ENCODE results near the gene ADO. TPM values are rescaled to one million over a fixed set of nuclear protein-coding genes. Genes with fewer than 3 reads are reported as not detected.
A peak's percentile ranks its signal among the peaks of the same experiment; 100 is the strongest.

ADO gene
- total RNA-seq, 3 donors from 2014 or later, result 13.9 to 27.1 (median 22.9) TPM

DNA sequence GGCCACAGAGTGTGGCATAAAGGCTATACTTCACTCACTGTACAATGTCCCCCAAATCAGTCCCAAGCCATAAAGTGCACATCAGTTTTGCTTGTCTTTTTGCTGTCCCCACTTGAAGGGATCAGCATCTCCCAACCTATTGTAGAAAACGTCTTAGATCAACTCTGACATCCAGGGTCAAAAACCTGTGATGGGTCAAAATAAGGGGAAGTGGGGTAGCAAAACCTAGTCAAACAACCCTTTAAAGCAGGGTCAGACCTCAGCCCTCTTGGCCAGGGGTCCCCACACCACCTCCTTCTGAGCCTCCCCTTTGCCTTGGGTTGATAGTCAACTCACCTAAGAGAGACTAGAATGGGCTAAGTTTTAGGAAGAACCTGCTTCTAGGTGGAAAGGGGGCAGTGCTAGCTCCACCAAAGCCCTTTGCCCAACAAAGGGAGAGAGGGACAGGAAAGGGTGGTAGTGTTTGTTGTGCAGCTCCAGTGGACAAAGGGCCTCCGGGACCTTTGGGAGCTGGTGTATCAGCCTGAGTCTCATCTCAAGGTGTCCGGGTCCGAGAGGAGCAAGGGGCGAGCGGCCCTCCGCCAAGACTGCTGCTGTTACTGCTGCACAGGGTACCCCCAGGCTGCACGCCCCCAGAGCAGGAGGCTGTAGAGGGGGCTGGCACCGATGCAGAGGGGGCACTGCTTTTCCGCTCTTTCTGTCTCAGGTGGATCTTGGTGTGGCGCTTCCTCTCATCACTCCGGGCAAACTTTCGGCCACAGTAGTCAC is 8.3 kb downstream of the ADO start:
- Histone ChIP-seq H3K4me1 (peaks cover 4 to 17% of the 10 kb centered on the region in 2 donors), H3K4me3 (peak overlapping the region in 2 of 3 donors; percentile 65 to 94), H3K27ac (peak overlapping the region; percentile 82 to 94), H3K9me3 (no peaks in the 10 kb centered on the region), H3K36me3 (no peaks in the 10 kb centered on the region), H3K27me3 (peaks cover 0 to 18% of the 10 kb centered on the region in 2 donors)
- TF ChIP-seq POLR2AphosphoS5 (IDR thresholded peaks at IDR 0.05), result no peak
- TF ChIP-seq, protein P1, sequence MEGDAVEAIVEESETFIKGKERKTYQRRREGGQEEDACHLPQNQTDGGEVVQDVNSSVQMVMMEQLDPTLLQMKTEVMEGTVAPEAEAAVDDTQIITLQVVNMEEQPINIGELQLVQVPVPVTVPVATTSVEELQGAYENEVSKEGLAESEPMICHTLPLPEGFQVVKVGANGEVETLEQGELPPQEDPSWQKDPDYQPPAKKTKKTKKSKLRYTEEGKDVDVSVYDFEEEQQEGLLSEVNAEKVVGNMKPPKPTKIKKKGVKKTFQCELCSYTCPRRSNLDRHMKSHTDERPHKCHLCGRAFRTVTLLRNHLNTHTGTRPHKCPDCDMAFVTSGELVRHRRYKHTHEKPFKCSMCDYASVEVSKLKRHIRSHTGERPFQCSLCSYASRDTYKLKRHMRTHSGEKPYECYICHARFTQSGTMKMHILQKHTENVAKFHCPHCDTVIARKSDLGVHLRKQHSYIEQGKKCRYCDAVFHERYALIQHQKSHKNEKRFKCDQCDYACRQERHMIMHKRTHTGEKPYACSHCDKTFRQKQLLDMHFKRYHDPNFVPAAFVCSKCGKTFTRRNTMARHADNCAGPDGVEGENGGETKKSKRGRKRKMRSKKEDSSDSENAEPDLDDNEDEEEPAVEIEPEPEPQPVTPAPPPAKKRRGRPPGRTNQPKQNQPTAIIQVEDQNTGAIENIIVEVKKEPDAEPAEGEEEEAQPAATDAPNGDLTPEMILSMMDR (IDR thresholded peaks at IDR 0.05), result no peak
- no peak for TF ChIP-seq POLR2A (IDR thresholded peaks at IDR 0.05)
- no peak for DNase-seq (ENCODE audit: low spot score in 2 of 2)
- intact Hi-C loops (cut with DNase I; ENCODE audit: low total_unique reads), result no loop called here

DNA sequence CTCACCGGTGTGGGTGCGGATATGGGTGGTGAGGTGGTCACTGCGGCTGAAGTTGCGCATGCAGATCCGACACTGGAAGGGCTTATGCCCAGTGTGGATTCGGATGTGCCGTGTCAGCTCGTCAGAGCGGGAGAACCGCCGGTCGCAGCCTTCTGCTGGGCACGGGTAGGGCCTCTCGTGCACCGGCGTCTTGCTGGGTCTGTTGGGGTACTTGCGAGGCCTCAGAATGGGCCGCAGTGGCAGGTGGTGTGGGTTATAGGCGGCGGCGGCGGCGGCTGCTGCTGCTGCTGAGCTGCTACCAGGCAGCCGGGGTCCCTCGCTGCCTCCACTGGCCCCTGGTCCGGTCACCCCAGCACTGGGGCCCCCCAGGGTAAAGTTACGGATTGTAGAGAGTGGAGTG is 8.9 kb downstream of the ADO start:
- no peaks in the 10 kb centered on the region for H3K36me3 ChIP-seq
- peak overlapping the region; percentile 82 to 94 for H3K27ac ChIP-seq
- peaks cover 0 to 18% of the 10 kb centered on the region in 2 donors for H3K27me3 ChIP-seq
- H3K4me3 ChIP-seq, result peak overlapping the region in 2 of 3 donors; percentile 65 to 94
- TF ChIP-seq, protein P1 (IDR thresholded peaks at IDR 0.05), result no peak
- TF ChIP-seq POLR2AphosphoS5 (IDR thresholded peaks at IDR 0.05), result no peak
- no peak for DNase-seq (ENCODE audit: low spot score in 2 of 2)
- intact Hi-C loops (cut with DNase I; ENCODE audit: low total_unique reads), result no loop called here
- H3K9me3 ChIP-seq, result no peaks in the 10 kb centered on the region
- peaks cover 9 to 11% of the 10 kb centered on the region in 2 donors for H3K4me1 ChIP-seq

DNA sequence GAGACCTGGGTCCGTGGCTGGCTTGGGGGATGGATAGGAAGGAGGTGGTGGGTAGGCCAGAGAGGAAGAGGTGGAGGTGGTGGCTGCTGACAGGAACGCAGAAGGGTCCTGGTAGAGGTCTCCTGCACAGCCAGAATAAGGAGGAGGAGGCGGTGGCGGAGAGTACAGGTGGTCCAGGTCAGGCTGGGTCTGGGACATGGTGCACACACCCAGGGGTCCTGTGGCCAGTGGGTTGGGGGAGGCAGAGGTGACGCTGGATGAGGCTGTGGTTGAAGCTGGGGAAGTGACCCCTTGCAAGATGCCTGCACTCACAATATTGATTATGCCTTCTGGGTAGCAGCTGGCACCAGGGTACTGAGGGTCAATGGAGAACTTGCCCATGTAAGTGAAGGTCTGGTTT is 9.5 kb downstream of the ADO start:
- intact Hi-C loops (cut with DNase I; ENCODE audit: low total_unique reads), result no loop called here
- H3K9me3 ChIP-seq, result no peaks in the 10 kb centered on the region
- H3K36me3 ChIP-seq, result no peaks in the 10 kb centered on the region
- TF ChIP-seq POLR2A (IDR thresholded peaks at IDR 0.05) (no peak), POLR2AphosphoS5 (IDR thresholded peaks at IDR 0.05) (no peak)
- TF ChIP-seq, protein P1 (IDR thresholded peaks at IDR 0.05), result no peak
- H3K4me3 ChIP-seq, result peak overlapping the region in 2 of 3 donors; percentile 65 to 94
- H3K27me3 ChIP-seq, result peaks cover 0 to 18% of the 10 kb centered on the region in 2 donors
- peak overlapping the region; percentile 82 to 94 for H3K27ac ChIP-seq
- H3K4me1 ChIP-seq, result peaks cover 10 to 11% of the 10 kb centered on the region in 2 donors
- no peak for DNase-seq (ENCODE audit: low spot score in 2 of 2)

DNA sequence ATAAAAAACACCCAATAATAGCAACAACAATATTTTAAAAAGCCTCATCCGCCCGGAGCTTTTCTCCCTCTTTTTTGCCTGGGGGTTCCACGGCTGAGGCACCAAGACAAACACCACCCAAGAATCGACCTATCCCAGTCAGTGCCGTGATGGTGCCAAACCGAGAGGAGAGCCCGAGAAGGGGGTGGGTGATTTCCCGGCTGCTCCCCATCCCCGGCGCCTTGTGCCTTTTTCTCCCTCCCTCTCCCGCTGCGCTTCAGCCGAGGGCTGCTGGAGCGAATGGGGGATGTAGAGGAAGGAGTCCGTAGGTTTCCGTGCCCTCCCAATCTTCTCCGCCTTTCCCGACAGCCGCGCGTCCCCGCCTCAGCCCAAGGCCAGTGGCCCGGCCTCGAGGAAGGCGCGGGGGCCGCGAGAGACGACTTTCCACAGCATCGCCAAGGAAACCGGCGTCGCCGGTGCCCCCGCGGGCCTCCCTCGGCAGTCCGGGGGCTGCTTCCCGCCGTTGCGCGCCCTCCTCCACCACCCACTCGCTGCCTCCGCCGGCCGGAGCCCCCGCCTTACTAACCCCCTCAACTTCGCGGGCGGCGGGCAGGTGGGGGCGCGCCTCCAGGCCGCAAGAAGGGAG is 10.3 kb downstream of the ADO start:
- intact Hi-C loops (cut with DNase I; ENCODE audit: low total_unique reads), result no loop called here
- TF ChIP-seq POLR2A (IDR thresholded peaks at IDR 0.05) (no peak), POLR2AphosphoS5 (IDR thresholded peaks at IDR 0.05) (no peak)
- TF ChIP-seq, protein P1 (IDR thresholded peaks at IDR 0.05), result no peak
- peak overlapping the region; percentile 82 to 94 for H3K27ac ChIP-seq

More for the DNA sequence above, 10.3 kb downstream of the ADO start:
- H3K36me3 ChIP-seq, result no peaks in the 10 kb centered on the region
- no peak for DNase-seq (ENCODE audit: low spot score in 2 of 2)
- no peaks in the 10 kb centered on the region for H3K9me3 ChIP-seq
- H3K4me3 ChIP-seq, result peak overlapping the region; percentile 65 to 94 (median 72)
- peaks cover 0 to 18% of the 10 kb centered on the region in 2 donors for H3K27me3 ChIP-seq
- peaks cover 10 to 14% of the 10 kb centered on the region in 2 donors for H3K4me1 ChIP-seq
